GM12878 (cell line): ENCODE results near the gene ARID4B.
"Not testable (repeated sequence)": the region's sequence is repeated elsewhere in the genome, so short reads cannot be mapped to it uniquely, and the experiment has no call there.

ENCODE experiments used
- POLR2A ChIP-seq: IDR thresholded peaks from 2 replicates; pipeline ENCODE4 v1.6.1; 2011; ENCODE audit warnings: low read depth, mild to moderate bottlenecking, low read length
- RAD21 ChIP-seq: IDR thresholded peaks from 2 replicates; pipeline ENCODE4 v1.6.1; 2011; ENCODE audit warnings: mild to moderate bottlenecking, low read depth, low read length, moderate library complexity; ENCODE audit not compliant: insufficient read depth

GRCh38 chr1:235214962-235215361 lies 113.0 kb downstream of the ARID4B start:
- not testable (repeated sequence) for TF ChIP-seq RAD21, POLR2A
